GM12892 (cell line): ENCODE data around the gene COL4A1.

ENCODE experiments used
- POLR2A ChIP-seq: IDR thresholded peaks from 2 replicates; pipeline ENCODE4 v1.6.1; 2011; ENCODE audit warnings: low read depth, low read length, control low read depth
- POLR2AphosphoS5 ChIP-seq: IDR thresholded peaks from 2 replicates; pipeline ENCODE4 v1.6.1; 2011; ENCODE audit warnings: low read depth, low read length, control low read depth
- TAF1 ChIP-seq: IDR thresholded peaks from 2 replicates; pipeline ENCODE4 v1.6.1; 2011; ENCODE audit warnings: low read depth, mild to moderate bottlenecking, control low read depth, low read length, borderline replicate concordance

- TF ChIP-seq POLR2A (no peak), POLR2AphosphoS5 (no peak), TAF1 (no peak)
Observed at GRCh38 chr13:110328573-110328972, 21.6 kb upstream of the COL4A1 start.
